GM21717 (cell line): Measurements from ENCODE around the gene TMEM198.

Source experiments
- ATAC-seq: cut with Tn5 transposase; IDR thresholded peaks from one replicate; pipeline ENCODE4 v1.9.1; 2021; ENCODE audit warnings: mild to moderate bottlenecking, moderate library complexity; ENCODE audit not compliant: unreplicated experiment

Gene TMEM198

DNA sequence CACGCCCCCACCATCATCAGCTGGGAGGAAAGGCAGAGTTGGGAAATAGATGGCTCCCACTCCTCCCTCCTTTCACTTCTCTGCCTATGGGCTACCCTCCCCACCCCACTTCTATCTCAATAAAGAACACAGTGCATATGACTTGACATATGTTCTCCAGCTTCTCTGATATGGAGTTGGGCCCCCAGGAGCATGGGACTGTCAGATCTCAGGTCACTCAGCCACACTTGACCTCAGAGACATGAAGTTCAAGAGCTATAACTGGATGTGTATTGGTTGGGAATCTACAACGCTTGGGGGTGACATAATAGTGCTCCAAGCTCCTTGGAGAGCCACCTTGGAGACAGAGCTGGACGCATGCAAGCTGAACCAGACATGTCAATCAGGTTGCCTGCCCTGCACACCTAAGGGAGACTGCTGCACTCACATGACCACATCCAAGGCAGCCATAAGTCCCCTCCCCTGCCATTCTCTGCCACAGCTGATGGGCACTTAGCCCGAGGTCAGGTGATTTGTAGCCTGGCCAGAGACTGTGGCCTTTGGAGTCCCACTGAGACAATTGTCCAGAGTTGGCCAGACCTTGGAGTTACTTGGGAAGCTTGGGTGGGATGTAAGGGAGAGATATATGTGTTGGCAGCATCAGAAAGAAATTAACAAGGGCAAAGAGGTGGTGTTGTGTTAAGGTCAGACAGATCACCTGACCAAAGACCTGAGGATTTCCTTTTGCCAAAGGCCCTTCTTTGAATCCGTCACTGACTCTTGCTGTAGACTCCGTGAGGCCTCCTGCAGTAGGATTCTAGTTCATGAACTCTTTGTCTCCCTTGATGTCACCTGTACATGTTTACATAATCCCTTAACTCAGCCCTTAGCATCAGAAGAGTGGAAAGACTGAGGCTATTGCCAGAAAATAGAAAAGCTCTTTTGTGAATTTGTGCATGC lies 32.0 kb downstream of the TMEM198 start:
- ATAC-seq, result no peak

GRCh38 chr2:219576505-219577388 lies 32.9 kb downstream of the TMEM198 start:
- no peak for ATAC-seq

DNA sequence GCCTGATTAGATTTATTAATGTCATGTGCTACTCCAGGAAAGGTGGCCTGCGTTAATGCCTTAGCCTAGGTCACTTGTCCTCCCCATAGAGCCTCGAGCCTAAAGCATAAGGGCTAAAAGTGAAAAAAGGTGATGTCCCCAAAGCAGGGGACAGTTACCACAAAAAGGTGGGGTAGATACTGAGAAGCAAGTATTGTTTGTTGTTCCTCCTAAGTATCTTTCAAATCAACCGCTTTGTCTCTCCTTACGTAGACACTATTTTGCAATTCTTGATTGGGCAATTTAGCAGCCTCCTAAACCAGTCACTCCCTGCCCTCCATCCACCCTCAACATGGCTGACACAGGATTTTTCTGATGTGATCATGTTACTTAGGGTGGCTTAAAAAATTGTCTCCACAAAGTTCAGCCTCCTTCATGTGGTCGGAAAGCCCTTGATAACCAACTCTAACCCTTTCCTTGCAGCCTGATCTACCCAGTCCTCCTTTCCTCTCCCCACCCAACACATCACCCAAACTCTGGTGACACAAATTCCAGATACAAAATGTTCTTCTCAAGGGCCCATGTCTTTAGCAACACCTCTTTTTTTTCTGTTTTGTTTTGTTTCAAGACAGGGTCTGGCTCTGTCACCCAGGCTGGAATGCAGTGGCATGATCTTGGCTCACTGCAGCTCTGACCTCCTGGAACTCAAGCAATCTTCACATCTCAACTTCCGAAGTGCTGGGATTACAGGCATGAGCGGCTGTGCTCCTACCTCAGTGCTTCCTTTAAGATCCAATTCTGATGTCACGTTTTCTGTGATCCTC lies 35.2 kb downstream of the TMEM198 start:
- no peak for ATAC-seq

GRCh38 chr2:219581346-219581745 lies 37.5 kb downstream of the TMEM198 start:
- ATAC-seq, result no peak

DNA sequence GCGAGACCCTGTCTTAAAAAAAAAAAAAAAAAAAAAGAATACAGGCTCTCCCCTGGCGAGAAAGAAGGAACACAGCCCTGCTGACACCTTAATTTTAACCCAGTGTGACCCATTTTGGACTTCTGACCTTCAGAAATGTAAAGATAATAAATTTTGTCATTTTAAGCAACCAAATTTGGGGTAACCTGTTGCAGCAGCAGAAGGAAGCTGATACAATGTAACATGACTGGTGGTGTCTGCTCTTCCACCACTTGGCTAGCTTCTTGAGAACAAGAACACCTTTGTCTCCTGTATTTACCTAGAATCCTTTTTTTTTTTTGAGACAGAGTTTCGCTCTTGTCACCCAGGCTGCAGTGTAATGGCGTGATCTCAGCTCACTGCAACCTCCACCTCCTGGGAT lies 47.3 kb downstream of the TMEM198 start:
- no peak for ATAC-seq

- no peak for ATAC-seq
These were observed 48.9 kb downstream of the TMEM198 start for GRCh38 chr2:219592736-219593135.

- ATAC-seq, result no peak
These were observed 49.3 kb downstream of the TMEM198 start for GRCh38 chr2:219593154-219593553.

DNA sequence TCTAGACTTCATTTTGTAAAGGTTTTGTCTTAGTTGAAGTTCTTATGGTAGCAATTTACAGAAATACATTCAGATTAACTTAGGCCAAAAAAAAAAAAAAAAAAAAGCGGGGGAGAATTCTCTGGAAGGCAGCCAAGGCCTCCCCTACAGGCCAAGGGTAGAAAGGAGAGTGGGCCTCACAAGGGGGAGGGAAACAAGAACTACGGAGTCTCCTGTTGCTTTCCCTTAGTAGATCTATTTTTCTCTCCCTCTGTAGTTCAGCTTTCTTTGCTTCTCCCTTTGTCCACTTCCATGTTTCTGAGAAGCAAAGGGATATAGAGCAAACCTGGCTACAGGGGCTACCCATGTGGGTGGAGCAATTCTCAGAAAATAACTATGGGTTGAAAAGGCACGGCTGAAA lies 51.4 kb downstream of the TMEM198 start:
- ATAC-seq, result no peak

DNA sequence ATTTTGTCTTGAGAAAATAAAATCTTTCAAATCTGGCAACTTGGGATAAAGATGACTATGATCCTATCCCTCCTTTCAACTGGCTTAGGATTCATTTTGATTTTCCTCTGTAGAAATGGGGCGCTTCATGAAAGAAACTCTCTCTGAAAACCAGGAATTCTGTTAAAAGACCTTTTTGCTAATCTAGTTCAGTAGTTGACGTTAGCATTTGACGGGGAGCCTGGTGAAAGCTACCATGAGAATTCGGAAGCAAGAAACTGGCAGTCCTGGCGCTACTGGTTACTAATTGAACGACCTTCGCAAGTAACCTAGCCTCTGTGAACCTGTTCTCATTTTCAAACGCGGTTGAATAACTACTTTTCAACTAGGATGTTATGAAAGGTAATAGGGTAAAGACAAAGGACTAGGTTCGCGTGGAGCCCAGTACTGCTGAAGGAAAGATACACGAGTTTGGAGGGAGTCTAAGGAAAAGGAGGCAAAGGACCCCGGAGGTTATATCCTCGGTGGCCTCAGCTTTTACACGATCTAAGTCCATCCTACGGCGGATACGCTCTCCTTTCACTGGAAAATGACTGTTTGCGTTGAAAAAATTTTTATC lies 53.2 kb downstream of the TMEM198 start:
- ATAC-seq, result peak; percentile 8

GRCh38 chr2:219597552-219598307 lies 53.9 kb downstream of the TMEM198 start, which contains the start of gene STK11IP:
Gene STK11IP, plus strand, starts transcription at chr2:219597857. Its CDS starts 263 bp downstream, at chr2:219598120.
- ATAC-seq, result peak; percentile 96

DNA sequence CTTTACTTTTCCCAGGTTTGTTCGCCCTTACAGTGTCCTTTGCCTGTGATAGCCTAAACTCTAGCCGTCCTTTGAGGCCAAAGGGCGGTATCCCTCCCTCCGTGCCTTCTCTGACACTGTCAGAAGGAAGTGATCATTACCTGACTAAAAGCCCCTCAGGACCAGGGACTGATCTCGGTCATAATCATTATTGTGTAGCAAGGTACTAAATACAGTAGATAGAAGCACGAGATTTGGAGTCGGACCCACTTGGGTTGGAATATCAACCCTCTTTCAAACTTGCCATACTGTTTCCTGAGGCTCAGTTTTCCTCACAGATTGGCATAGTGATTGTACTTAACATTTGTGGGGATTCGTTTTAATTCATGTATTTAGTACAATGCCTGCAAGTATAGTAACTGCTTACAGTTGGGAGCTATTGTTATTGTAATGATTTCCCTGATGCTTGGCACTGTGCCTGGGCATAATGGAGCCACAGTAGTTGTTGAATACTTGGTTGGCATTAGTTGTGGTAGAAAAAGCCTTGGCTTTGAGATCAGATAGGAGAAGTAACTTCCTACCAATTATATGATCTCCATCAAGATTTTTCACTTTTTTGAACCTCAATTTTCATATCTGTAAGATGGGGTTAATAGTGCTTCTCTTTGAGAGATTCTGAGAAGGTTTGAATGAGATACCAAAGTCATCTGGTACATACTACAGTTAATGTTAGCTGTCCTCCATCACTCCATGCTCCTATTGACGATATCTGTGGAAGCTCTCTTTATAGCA lies 54.7 kb downstream of the TMEM198 start:
- ATAC-seq, result no peak
